NCI-H526 treated with DMSO at 0.1 percent for 48 hours (cell line): ENCODE results near the gene RPS19BP1.
"Not testable (repeated sequence)": the region's sequence is repeated elsewhere in the genome, so short reads cannot be mapped to it uniquely, and the experiment has no call there.

ENCODE experiments used
- DNase-seq: peaks from one replicate; lab custom pipeline; 2025; lab: John Stamatoyannopoulos, UW

Gene RPS19BP1

GRCh38 chr22:39513791-39514190, 18.8 kb downstream of the RPS19BP1 start:
- no peak for DNase-seq

GRCh38 chr22:39512026-39512425, 20.5 kb downstream of the RPS19BP1 start:
- no peak for DNase-seq

GRCh38 chr22:39511226-39511625, 21.3 kb downstream of the RPS19BP1 start:
- DNase-seq: no peak

- no peak for DNase-seq
Observed at GRCh38 chr22:39510529-39511149, 21.9 kb downstream of the RPS19BP1 start.

GRCh38 chr22:39508393-39508792, 24.2 kb downstream of the RPS19BP1 start:
- no peak for DNase-seq

- DNase-seq: not testable (repeated sequence)
Observed at GRCh38 chr22:39507021-39507420, 25.5 kb downstream of the RPS19BP1 start.

GRCh38 chr22:39504071-39504470, 28.5 kb downstream of the RPS19BP1 start:
- DNase-seq: no peak

- DNase-seq: no peak
Observed at GRCh38 chr22:39503630-39504029, 28.9 kb downstream of the RPS19BP1 start.

GRCh38 chr22:39502789-39503409, 29.6 kb downstream of the RPS19BP1 start:
- DNase-seq: no peak

GRCh38 chr22:39502109-39502788, 30.3 kb downstream of the RPS19BP1 start, which contains the start of gene MIEF1:
TSS of gene MIEF1 (plus strand) at chr22:39502290. CDS start at chr22:39511295, 9,005 bp downstream.
- DNase-seq: peak; percentile 41

GRCh38 chr22:39501644-39502108, 30.9 kb downstream of the RPS19BP1 start:
- no peak for DNase-seq

GRCh38 chr22:39500101-39500500, 32.4 kb downstream of the RPS19BP1 start:
- DNase-seq: no peak

GRCh38 chr22:39498802-39499201, 33.7 kb downstream of the RPS19BP1 start:
- DNase-seq: no peak

- no peak for DNase-seq
Observed at GRCh38 chr22:39498368-39498767, 34.2 kb downstream of the RPS19BP1 start.

- DNase-seq: no peak
Observed at GRCh38 chr22:39497429-39497828, 35.1 kb downstream of the RPS19BP1 start.

GRCh38 chr22:39496131-39496838, 36.3 kb downstream of the RPS19BP1 start:
- peak; percentile 31 for DNase-seq

GRCh38 chr22:39494471-39495120, 38.0 kb downstream of the RPS19BP1 start:
- no peak for DNase-seq

- no peak for DNase-seq
Observed at GRCh38 chr22:39493759-39494158, 38.8 kb downstream of the RPS19BP1 start.

GRCh38 chr22:39492186-39492585, 40.4 kb downstream of the RPS19BP1 start:
- DNase-seq: no peak

GRCh38 chr22:39491696-39492095, 40.9 kb downstream of the RPS19BP1 start:
- no peak for DNase-seq

GRCh38 chr22:39490966-39491680, 41.4 kb downstream of the RPS19BP1 start:
- DNase-seq: no peak
